Stimulated activated CD4-positive, alpha-beta T cell treated with anti-CD3 and anti-CD28 coated beads, Interleukin-4, amount 100 ng/mL, for 24 hours (primary cell): Measurements from ENCODE around the gene EIF4E.
"Not testable (repeated sequence)": the region's sequence is repeated elsewhere in the genome, so short reads cannot be mapped to it uniquely, and the experiment has no call there.

ENCODE experiments used
- DNase-seq: peaks from one replicate; pipeline ENCODE4 v3.0.0-alpha.2; 2020

EIF4E gene, protein sequence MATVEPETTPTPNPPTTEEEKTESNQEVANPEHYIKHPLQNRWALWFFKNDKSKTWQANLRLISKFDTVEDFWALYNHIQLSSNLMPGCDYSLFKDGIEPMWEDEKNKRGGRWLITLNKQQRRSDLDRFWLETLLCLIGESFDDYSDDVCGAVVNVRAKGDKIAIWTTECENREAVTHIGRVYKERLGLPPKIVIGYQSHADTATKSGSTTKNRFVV

DNA sequence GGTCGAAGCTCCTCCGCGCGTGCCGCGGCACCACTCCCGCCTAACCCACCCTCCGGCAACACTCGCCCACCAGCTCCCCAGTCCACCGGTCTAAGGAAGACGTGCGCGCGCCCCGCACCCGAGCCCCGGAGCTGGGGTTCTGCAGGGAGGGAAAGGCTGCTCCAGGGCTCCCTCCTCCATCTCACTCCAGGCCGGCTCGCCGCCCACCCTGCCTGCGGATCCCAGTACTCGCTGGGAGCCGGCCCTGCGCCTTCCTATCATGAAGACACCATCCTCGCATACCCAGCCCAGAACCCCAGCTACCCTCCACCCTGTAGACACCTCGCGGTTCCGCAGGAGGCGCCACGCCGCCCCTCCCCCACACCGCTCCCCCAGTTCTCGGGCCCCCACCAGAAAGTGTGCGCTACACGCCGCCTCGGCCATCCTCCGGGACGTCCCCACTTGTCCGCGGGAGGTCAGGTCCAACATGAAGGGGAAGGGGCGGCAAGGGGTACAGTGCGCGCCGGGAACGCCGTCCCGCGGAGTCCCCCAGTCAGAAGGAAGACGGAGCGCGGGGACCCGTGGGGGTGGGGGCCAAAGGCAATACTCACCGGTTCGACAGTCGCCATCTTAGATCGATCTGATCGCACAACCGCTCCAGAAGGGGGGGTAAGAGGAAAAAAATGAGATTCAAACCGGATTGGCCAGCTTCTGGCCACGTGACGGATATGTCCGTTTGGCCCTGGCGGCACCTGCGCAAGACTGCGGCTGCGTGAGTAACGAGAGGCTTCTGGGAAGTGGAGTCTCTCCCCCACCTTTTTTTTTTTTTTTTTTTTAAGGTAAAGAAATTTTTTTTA, at the start of gene EIF4E:
TSS of gene EIF4E (minus strand) at position 629 of the 836 bp plus-strand sequence. CDS start at position 608, 21 bp downstream.
- DNase-seq, result peak; percentile 97

DNA sequence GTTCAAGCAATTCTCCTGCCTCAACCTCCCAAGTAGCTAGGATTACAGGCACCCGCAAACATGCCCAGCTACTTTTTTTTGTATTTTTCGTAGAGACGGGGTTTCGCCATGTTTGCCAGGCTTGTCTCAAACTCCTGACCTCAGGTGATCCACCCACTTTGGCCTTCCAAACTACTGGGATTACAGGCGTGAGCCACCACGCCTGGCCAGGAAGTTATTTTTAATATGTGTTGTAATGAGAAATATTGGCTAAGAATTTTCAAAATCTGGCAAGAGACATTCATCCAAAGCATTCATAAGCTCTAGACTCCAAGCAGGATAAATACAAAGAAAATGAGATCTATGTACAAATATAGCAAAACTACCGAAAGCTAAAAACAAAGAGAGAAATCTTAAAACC, 48.6 kb upstream of the EIF4E start:
- DNase-seq, result no peak

DNA sequence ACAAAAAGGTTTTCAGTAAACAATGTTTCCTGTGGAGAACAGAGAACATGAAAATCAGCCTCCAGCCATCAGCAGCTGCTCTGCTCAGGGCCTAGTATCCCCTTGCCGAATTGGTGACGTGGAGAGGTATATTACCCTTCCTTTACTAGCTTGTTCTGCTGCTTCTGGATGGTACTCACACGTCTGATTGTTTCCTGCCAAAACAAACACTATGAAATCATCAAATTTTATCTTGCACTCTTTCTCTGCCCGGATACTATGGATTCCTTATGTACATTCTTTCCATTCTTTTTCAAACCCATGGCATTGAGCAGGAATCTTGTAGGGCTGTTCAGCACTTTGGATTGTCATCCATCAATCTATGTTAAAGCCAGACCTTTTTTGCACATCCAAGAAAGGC, 47.8 kb upstream of the EIF4E start:
- no peak for DNase-seq

DNA sequence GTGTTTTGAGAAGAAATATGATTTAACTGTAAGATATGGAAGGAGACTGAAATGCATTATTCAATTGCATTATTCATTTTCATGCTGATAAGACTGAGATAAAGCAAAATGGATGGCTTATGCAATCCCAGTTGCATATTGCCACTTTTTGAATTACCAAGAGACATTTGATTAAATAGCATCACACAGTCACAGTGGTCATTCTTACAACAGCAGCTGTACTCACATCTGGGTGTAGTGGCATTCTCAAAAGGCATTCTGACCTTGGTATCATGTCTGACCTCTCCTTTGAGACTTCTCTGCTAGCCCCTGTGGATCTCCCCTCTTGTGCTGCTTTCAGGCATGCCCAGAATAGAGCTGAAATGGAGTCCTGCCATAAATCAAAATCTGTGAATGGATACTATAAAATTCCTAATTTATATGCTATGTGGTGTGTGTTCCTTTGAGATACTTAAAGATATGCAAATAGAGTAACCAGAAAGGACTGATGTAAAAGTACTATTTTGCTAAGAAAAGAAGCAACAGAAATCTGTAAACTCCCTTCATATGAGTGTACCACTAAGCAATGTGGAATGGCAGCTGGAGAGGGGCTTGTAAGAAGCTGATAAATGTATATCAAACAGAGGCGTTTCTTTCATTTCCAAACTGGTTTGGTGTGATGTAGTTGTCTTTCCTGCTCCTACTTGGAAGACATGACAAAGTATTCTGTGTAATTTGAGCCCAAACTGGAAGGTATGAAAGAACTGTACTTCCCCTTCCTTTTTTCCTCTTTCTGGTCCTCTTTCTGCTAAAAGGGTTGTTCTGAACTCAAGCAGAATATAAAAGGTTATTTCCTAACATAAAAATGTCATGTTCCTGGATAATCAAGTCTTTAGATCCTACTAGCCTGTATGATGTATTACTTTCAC, 41.2 kb upstream of the EIF4E start:
- DNase-seq, result no peak

DNA sequence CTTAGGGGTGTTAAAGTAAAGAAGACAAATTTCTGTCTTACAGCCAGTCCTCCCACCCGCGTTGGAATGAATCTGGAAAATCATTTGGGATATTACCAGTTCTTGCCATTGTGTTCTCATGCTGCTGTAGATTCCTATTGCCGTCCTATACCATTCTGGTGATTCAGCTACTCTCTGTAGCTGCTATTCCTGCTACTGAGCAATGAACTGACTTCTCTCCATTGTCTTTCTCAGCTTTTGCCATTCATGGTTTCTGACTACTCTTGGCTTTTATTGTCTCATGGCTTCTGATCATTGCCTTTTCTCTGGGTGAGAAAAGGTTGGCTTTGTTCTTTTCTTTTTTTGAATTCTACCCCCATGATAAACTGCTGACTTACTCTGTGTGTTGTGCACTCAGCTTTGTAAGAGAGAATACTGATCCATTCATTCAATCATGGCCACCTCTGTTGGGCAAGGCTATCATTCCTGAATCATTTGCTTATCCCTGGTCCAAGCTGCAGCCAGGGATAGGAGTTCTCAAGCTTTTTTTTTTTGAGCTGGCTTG, 38.9 kb upstream of the EIF4E start:
- no peak for DNase-seq

DNA sequence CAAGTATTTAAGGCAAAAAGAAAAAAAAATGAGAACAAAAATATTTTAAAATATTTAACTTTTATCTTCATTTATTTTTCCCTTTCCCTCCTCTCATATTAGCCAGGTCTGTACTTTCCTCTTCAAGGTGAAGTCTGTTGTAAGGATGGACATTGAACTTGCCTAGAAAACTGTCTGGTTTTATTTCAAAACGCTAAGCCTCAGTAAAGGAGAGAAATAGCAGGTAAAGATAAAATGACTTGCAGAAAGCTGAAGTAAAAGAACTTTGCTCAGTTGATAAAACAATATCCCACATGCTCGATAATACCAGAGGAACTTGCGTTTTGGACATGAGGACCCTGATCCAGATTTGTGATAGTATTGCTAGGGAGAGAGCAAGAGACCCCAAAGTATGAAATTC, 38.0 kb upstream of the EIF4E start:
- DNase-seq, result no peak

DNA sequence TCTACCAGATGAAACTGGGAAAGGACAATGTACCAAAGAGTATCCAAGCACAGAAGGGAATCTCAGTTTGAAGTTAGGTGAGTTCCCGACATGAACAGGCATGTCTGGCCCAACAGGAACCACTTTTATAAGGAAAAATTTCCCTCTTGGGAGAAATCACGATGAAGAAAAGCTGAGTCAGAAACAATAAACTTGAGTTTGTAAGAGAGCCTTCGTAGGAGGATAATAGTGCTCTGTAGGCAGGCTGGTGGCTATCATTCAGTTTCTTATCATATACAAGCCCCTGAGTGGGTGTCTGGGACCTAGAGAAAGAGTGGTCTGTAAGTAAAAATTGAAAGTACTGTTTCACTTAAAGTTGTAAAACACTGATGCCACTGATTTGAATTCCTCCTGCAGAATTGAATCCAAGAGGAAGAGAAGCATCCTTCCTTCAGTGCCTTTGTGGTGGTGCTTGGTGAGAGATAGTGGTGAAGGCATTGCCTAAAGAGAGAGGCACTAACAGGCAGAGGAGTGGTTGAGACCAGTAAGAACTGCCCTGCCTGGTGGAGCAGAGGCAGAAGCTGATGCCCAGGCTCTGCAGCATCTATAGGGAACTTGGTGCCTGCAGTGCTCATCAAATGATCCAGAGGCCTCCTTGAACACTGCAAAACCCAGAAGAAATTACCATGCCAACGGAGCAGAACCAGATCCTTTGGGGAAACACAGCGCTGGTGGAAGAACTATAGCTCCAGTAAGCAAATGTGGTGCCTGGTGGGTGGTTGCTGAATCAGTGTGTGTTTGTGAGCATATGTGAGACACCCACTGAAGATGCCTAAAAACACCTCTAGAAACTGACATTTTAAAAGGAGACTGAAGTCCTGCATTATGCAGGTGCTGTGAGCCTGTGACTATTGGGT, 34.9 kb upstream of the EIF4E start:
- no peak for DNase-seq

DNA sequence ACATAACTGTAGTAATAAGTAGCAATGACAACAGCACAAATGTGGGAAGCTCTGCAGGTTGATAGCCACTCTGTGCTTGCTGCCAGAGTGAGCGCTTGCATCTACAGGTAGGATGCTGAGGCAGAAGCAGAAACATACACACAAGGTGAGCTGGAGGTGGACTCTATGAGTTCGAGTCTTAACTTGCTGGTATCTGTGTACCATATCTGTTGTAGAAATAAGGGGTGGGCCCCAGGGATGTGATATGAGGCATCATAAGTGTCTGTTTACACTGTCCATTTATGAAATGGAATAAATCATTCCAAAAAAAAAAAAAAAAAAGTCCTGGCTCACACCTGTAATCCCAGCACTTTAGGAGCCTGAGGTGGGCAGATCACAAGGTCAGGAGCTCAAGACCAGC, 32.8 kb upstream of the EIF4E start:
- DNase-seq, result no peak

DNA sequence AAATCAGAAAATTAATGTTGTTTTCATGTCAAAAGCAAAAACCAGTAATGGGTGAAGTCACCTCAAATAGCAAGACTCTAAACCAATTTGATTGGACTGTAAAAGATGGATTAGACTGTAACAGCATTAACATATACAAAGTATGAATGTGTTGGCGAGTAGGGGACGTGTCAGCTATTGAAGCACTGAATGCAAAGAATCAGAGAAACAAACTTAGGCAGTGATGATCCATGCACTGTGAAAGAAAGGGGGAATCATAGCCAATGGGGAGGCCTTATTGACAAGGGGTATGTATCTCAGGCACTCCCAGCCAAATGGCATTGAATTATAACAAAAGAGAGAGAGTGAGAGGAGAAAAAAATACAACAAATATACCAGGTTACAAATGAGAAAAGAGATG, 30.5 kb upstream of the EIF4E start:
- no peak for DNase-seq

DNA sequence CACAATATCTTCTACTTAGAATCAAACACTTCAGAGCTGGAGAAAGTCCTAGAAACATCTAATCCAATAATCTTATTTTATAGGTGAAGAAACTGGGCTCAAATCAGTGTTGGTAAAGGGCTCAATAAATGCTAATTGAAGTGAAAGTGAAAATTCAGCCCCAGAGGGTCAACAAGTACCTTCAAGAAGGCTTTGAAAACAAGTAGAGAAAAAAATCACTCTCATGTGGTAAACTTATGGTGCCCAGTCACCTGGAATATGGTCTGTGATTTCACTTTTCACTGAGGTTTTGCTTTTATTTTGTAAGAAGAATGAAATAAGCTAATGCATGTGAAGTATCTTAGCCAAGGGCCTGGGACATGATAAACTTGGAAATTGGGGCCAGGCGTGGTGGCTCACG, 29.1 kb upstream of the EIF4E start:
- DNase-seq, result no peak

DNA sequence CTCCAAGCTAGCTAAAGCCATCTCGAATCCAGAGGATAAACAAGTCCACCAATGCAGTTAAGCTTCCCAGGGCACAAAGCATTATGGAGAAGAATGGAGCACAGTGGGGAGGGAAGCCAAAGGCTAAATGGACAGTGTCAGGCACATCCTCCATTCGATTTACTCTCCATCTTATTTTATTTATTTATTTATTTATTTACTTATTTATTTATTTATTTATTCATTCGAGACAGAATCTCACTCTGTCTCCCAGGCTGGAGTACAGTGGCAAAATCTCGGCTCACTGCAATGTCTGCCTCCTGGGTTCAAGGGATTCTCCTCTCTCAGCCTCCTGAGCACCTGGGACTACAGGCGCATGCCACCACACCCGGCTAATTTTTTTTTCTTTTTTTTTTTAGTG, 26.3 kb upstream of the EIF4E start:
- no peak for DNase-seq

DNA sequence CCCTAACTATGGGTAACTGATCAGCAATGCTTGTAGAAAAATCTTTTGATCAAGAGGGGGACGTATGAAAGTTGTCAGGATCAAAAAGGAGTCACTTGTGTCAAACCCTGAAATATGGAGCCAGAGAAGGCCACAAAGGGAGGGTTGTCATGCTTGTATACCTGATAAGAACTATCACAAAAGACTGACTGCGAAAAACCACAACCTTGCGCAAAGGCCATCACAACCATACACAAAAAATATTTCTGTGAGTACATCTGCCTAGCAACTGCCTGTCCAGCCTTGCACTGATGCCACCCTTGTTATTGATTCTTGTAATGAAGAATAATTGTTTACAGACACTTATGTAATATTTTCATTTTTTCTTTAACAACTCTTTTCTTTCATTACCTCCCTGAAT, 22.8 kb upstream of the EIF4E start:
- DNase-seq, result no peak

DNA sequence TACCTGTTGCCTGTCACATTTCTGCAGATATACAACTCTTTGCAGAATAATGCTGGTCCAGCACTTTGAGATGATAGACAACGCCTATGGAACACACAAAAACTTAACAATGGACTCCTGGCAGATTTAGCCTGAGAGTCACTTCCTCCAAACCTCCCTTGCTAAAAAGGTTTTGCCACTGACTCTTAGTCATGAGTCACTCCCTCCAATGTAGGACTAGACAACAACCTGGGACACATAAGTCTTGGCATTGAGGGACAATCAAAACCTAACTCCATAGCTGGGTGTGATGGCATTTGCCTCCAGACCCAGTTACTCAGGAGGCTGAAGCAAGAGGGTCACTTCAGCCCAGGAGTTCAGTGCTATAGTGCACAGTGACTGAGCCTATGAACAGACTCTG, 22.0 kb upstream of the EIF4E start:
- no peak for DNase-seq

DNA sequence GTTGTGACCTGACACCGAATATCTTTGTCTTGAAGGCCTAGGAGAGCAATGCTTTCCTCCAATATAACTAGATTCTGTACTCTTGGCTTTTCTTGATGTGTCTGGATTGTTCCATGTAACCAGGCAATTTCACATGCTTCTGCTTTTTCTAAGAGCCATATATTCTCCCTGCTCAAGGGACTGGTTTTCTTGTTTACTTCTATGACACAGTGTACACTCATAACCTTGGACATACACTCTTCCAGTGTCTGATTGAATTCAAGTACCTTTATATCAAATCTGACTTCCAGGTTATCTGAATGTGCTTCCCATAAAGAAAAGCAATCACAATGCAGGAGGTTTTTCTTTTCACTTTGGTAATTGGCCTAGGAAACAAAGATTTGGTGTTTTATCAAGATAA, 17.4 kb upstream of the EIF4E start:
- DNase-seq, result no peak

DNA sequence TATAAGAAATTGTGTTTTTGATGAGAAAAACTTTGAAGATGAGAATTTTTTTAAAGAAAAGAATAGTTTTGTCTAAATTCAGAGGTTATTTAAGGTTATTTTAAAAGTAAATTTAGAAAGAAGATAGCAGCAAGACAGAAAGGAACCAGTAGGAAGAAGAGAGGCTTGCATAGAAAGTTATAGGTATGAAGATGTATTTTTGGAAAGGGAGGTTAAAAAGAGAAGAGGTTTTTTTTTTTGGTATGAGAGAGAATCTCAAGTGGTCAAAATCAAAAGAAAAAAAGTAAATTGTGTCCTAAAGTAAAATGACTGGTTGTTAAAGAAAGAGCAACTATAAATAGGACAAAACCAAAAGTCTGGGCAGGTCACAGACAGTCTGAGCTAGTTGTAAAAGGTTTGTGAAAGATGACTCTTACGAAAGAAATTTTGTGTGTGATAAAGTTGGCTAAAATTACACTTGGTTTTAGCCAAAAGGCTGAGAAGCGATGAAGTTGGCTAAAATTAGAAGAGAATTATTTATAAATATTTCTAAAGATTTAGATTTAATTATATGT, 16.4 kb upstream of the EIF4E start:
- DNase-seq, result no peak

DNA sequence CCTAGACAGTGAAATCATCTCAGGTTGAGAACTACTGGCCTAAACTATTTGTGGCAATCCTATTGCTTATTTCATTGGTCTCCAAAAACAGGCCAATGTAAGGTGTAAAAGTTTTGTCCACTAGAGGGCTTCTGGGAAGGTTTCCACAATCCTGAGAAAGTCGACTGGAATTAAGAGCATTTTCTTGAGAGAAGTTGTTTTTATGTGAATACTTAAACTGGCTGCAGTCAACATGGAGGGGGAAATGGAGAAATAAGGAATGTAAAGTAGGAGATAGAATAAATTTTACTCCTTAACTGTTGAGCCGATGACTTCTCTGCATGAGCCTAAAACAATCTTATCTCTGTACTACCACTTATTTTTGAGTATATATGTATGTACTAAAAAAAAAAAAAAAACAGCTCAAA, 11.0 kb upstream of the EIF4E start:
- no peak for DNase-seq

DNA sequence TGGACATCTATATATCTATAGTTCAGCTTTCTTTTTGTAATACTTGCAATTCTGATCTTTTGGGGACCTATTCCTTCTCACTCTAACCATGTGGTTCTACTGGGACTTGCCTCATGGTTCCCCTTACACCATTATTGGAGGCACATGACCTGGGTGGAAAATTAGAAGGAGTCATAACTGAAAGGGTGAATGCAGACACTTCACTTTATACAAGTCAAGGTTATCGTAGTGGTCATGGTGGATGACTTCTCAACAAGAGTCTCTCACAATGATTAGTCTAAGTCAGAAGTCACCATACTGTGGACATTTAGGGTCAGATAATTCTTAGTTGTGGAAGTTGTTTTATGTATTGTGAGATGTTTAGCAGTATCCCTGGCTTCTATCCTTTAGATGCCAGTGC, 10.5 kb upstream of the EIF4E start:
- no peak for DNase-seq

DNA sequence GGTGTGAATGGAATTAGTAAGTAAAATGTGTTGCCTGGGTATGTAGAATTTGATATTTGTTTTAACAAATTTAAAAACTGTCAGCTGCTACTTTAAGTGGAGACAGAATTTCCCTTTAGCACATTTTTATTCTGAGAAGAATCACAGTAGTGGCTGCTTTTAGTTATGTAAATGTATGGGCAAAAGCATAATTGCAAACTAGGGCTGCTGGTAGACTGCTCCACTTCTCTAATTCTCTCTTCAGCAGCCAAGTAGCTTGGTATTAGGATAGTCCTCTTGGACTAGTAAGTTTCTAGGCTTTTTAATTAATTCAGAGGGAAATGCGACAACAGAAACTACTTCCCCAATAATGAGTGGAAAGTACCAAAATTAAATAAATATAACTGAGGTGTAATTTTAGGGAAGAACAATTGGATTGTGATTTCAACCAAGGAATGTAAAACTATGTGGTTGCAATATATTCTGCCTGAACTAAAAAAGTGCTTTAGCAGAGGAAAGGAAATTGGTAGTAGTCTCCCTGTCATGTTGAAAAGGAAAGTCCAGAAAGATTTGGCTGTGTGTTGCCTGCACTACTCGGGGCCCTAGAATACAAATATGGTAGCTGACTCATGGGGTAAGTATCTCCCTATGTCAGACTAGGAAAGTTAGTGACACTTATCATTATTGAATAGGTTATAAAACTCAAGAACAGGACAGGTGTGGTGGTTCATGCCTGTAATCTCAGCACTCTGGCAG, 9.2 kb upstream of the EIF4E start:
- no peak for DNase-seq

DNA sequence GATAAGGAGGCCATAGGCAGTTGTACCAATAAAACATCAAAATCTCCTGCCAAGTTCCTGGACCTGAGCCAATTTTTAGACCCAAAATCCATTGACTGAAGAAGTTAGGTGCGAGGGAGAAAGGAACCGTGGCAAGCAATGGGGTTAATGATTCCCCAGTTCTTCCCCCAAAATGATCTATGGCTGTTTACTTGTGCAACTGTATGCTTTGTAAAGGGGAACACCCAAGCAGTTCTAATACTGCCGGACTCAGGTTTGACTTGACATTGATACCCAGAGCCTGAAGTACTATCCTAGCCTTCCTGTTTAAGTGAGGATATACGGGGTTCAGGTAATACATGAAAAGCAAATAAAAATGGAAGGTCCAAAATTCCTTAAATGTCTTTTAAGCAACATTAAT, 6.7 kb upstream of the EIF4E start:
- DNase-seq, result no peak

DNA sequence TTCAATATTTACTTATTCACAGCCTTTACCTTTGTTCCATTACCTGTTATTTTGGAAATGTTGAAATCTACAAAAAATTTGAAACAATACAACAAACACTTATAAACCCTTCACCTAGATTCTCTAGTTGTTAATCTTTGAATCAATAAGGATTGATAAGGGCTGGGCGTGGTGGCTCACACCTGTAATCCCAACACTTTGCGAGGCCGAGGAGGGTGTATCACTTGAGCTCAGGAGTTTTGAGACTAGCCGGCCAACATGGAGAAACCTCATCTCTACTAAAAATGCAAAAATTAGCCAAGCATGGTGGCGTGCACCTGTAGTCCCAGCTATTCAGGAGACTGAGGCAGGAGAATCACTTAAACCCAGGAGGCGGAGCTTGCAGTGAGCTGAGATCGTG, 5.9 kb upstream of the EIF4E start:
- DNase-seq, result not testable (repeated sequence)

DNA sequence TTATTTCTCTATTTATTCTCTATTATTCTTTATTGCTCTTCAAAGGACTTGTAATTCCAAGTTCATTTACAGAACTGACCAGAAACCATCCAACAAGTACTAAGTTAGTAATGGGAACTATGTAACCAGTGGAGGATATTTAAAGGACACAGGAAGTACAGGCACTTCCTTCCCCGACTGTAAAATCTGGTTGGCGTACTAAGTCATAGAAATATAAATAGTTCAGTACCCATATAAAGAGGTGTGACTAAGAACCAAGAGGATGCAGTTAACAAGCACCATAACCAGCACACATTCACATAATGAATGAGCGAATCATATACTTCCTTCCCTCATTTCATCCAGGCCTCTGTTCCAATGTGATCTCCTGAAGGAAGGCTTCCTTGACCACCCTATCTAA, 3.6 kb upstream of the EIF4E start:
- no peak for DNase-seq
